Measurements from ENCODE around the gene FGGY.

GRCh38 chr1:59671066-59671952, 374.4 kb downstream of the FGGY start:
- no peak for TF ChIP-seq EZH2 (IDR thresholded peaks at IDR 0.05; ENCODE audit: borderline replicate concordance, low read length)
- TF ChIP-seq, protein P1, sequence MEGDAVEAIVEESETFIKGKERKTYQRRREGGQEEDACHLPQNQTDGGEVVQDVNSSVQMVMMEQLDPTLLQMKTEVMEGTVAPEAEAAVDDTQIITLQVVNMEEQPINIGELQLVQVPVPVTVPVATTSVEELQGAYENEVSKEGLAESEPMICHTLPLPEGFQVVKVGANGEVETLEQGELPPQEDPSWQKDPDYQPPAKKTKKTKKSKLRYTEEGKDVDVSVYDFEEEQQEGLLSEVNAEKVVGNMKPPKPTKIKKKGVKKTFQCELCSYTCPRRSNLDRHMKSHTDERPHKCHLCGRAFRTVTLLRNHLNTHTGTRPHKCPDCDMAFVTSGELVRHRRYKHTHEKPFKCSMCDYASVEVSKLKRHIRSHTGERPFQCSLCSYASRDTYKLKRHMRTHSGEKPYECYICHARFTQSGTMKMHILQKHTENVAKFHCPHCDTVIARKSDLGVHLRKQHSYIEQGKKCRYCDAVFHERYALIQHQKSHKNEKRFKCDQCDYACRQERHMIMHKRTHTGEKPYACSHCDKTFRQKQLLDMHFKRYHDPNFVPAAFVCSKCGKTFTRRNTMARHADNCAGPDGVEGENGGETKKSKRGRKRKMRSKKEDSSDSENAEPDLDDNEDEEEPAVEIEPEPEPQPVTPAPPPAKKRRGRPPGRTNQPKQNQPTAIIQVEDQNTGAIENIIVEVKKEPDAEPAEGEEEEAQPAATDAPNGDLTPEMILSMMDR (conservative IDR thresholded peaks at IDR 0.05 in 1 of 2, IDR thresholded peaks at IDR 0.05 in 1 of 2; ENCODE audit: extremely low read depth in 1 of 2, insufficient read depth in 1 of 2, low read depth in 1 of 2, low read length in 2 of 2) = no peak
